Medulla oblongata (tissue), 1 donor: ENCODE measurements around the gene FAM83F.
A peak's percentile ranks its signal among the peaks of the same experiment; 100 is the strongest.
"Not testable (repeated sequence)": the region's sequence is repeated elsewhere in the genome, so short reads cannot be mapped to it uniquely, and the experiment has no call there.

ENCODE experiments used
- DNase-seq: peaks from one replicate; pipeline ENCODE4 v3.0.0-alpha.2; 2015; ENCODE audit errors: extremely low spot score

The FAM83F gene

DNA sequence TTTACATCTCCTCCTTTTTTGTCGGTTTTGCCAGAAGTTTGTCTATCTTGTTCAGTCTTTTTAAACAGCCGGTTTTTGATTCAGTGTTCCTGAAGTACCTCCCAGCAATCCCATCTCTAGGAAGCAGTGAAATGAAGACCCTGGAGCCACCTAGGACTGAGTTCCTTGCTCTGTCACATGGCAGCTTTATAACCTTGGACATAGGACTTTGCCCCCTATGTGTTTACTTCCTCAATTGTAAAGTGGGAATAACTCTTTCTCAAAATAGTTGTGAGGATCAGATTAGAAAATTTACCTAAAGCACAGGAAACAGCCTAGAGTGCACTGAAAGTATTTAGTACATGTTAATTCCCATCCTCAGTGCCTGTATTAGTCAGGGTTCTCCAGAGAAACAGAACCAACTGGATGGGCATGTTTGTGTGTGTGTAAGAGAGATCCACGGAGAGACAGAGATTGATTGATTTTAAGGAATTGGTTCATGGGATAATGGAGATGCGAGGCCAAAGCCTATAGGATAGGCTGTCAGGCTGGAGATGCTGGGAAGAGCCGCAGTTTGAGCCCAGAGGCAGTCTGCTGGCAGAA lies 20.0 kb downstream of the FAM83F start:
- no peak for DNase-seq

DNA sequence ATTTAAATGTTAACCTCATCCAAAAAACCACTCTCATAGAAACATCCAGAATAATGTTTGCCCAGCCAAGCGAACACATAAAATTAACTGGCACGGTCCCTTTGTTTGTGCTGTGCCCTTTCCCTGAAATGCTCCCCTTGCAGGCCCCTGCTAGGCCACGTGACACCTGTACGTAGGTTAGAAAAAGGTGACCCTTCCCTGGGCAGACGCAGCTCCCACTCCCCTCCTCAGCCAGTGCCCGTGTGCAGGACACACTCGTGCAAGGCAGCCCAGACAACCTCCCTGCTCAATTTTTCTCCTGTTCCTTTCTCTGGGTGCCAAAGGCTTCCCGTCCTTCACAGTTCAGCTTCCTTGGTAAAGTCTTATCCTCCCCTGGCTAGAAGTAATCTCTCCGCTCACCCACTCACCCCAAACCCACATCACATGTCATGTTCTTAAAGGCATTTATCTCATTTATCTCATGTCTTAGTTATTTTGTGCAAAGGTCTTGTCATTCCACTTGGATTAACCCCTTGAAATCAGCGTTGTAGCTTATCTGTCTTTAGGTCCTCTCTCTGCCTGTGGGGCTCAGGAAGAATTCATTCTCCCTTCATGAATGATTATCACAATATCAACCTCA lies 20.7 kb downstream of the FAM83F start:
- DNase-seq = no peak

DNA sequence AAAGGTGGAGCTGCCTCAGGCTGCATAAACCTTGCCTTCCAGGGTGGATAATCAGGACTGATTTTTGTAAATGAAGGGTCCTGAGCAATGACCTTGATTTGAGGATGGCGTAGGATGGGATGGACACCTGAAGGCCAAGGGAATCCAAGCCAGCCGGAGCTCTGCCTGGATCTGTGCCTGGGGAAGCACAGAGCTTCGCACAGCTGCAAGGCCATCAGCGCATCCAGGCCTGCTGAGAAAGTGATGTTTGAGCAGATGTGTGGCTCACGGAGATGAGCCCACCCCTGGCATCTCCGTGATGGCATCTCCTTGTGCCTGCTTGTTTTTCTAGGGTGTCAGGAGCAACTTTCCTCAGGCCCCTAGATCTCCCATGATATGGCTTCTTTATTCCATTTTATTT lies 23.3 kb downstream of the FAM83F start:
- DNase-seq = no peak

DNA sequence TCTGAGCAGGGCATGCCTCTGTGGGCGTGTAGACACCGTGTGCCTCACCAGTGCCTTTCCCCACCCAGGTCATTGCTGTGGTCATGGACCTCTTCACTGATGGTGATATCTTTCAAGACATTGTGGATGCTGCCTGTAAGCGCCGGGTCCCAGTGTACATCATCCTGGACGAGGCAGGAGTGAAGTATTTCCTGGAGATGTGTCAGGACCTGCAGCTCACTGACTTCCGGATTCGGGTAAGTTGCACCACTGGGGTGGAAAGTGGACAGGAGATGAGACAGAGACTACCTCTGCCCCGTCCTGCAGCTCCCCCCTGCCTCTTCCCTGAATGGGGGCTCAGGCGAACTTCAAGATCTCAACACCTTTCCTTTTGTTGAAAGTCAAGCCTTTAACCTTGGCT lies 24.3 kb downstream of the FAM83F start:
- no peak for DNase-seq

DNA sequence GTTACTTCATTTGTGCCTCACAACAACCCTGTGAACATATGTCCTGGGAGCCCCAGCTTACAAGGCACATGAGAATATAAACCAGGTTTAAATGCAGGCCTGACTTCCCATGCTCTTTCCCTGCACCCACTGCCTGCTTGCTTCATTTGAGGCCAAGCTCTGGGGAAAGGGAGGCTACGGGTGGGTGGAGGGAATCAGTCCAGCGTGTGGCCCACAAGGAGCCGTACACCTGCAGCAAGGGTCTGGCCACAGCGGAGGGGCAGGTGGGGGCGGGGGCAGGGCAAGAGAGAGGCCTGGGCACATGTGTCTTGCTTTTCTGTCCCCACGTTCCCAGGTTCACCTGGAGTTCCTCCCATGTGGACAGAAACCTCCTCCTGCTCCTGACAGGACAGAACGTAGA lies 26.2 kb downstream of the FAM83F start:
- no peak for DNase-seq

- DNase-seq = no peak
These were observed 26.7 kb downstream of the FAM83F start for GRCh38 chr22:40021401-40022000.

GRCh38 chr22:40022536-40023240 lies 27.9 kb downstream of the FAM83F start:
- DNase-seq = no peak

GRCh38 chr22:40023341-40023841 lies 28.6 kb downstream of the FAM83F start:
- DNase-seq = no peak

DNA sequence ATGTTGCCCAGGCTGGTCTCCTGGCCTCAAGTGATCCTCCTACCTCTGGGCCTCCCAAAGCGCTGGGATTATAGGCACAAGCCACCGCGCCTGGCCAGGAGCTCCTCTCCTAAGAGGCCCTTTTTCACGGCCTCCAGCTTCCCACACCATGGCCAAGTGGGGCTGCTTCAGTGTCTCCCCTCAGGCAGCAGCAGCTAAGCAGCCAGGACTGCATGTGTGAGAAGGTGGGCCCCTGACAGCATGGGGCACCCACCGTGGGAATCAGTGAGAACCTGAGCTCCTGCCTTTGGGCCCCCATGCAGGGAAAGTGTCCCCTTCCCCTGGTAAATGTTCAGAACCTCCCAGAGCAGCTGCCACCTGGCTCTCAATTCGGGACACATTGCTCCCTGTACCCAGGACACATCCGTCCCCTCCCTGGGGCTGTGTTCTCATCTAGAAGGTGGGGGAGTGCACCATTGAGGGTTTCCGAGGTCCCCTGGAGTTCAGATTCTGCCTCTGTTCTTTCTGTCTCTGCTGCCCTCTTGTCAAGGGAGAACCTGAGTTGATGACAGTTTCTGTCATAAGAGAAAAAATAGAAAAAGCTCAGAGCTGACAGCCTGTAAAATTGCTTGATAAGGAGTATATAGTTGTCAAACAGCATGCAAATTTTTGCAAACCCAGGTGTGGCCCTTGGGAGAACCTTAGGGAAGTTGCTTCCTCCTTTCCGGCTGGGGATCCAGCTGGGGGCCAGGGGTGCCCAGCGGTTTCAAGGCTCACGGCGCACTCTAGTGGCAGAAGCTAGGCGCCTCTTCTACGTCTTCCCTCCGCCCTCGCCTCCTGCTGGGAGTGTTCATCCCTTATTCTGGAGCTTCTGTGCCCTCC lies 29.7 kb downstream of the FAM83F start:
- peak; percentile 80 for DNase-seq

GRCh38 chr22:40025062-40025379 lies 30.3 kb downstream of the FAM83F start:
- not testable (repeated sequence) for DNase-seq

DNA sequence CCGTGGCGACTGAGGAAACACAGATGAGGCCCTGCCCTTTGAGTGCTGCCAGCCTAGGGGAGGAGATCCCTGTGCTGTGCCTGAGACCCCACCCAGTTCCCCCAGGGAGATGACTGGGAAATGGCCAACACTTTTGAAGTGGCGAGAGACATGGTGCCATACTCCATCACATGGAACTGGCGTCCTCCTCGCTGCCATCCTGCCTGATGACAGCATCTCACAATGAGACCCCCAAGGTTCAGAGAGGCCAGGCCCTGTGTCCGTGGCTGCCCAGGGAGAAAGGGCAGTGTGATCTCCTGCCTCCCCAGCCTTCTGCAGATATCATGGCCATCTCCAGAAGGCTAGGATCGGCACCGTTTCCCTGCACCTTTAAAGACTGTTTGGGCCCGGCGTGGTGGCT lies 31.1 kb downstream of the FAM83F start:
- DNase-seq = no peak

DNA sequence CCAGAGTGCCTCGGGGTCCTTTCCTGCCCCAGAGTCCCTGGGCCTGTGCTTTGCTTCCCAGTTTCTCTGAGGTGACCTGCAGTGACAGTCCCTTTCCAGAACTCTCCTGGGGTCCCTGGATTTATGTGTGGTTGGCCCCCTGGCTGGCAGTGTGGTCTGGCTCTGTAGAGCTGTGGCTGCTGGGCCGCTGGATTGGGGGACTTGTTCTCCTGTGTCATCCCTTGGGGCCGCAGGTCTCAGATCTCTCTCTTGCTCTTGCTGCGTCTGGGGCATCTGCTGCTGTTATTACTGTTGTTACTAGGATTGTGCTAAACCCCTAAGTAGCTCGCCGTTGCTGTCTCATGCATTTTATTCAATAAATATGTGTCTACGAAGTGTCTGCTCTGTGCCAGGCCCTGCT lies 31.9 kb downstream of the FAM83F start:
- DNase-seq = no peak

GRCh38 chr22:40027191-40028097 lies 32.7 kb downstream of the FAM83F start:
- DNase-seq = no peak

GRCh38 chr22:40028098-40028425 lies 33.3 kb downstream of the FAM83F start:
- no peak for DNase-seq

- no peak for DNase-seq
These were observed 34.6 kb downstream of the FAM83F start for GRCh38 chr22:40029189-40029890.

DNA sequence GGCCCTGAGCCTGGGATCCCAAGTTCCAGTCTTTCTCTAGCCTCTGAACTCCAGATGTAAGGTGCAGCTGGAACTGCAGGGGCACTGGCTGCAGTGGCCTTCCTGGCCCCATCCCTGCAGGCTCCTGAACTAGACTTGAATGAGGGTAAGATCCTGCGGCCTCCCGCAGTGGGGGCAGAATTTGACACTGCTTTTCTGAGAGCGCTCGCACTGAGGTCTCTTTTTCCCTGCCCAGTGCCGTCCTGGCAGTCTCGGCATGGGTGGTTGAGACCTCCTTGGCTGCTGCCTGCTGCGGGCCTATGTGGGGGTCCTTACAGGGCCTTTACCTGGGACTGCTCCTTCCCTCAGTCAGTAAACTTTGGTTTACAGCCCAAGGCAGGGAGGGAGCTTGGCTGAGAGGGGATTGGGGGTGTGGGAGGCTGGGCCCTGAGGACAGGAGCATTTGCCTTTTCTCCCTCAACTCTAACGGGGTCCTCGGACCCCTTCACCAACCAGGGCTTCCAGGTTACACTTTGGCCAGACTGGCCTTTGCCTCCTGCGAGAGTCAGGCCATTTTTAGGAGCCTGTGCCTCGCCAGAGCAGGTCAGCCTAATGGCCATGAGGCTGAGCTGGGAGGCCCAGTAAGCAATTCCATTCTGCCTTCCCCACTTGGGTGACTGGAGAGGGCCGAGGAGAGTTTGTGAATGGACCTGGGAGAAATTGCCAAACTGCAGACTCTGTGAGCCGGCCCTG lies 35.4 kb downstream of the FAM83F start:
- no peak for DNase-seq

- no peak for DNase-seq
These were observed 36.0 kb downstream of the FAM83F start for GRCh38 chr22:40030758-40031095.

DNA sequence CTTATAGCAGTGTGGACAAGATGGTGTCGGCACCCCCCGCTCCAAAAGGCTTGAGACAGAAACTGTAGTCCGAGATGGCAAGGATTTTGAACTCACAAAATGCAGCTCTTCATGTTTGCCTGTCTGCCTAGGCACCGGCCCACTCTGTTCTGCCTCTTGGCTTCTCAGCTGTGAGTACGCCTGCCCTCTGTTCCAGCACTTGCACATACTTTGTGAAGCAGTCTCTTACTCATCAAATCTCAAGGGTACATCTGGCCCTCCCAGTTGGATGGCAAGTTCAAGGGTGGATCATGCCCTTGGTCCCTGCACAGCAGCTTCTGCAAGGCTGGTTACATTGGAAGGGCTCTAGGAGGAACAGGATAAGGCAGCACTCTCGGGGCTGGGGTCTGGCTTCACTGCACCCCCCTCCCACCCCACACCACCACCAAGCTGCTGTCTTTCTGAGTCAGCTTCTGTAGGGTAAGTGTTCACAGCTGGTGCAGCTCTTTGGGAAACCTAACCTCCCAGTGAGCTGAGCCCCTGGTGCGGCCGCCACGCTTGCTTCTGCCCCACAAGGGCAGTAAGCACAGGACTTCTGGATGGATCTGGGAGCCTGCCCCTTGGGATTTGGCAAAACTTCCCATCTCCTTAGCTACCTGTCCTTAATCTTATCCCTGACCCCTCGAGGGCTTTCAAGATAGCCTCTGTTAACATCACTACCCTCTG lies 37.2 kb downstream of the FAM83F start:
- DNase-seq = no peak
